ENCODE measurements around the gene OR1M1.
A peak's percentile ranks its signal among the peaks of the same experiment; 100 is the strongest.

The OR1M1 gene

DNA sequence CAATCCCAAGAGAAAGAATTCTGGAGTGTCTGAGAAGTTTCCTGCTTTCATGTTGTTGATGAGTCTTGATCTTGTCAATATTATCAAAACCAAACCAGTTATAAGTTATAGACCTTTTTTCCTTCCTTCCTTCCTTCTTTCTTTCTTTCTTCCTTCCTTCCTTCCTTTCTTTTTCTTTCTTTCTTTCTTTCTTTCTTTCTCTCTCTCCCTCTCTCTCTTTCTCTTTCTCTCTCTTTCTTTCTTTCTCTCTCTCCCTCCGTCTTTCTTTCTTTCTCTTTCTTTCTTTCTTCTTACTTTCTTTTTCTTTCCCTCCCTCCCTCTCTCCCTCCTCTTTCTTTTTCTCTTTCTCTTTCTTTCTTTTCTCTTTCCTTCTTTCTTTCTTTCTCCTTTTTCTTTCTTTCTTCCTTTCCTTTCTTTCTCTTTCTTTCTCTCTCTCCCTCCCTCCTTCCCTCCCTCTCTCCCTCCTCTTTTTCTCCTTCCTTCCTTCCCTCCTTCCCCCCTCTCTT lies 40.1 kb downstream of the OR1M1 start, which contains the start of gene OR7G3:
Gene OR7G3 (minus strand): TSS at position 51 of the 506 bp plus-strand sequence. CDS start 0 bp downstream, at position 51.
- H3K4me3 ChIP-seq (ENCODE audit: low read length) = no peak within 1 kb of the TSS
- DNase-seq (ENCODE audit: low read depth) = no peak
- TF ChIP-seq, protein P1, sequence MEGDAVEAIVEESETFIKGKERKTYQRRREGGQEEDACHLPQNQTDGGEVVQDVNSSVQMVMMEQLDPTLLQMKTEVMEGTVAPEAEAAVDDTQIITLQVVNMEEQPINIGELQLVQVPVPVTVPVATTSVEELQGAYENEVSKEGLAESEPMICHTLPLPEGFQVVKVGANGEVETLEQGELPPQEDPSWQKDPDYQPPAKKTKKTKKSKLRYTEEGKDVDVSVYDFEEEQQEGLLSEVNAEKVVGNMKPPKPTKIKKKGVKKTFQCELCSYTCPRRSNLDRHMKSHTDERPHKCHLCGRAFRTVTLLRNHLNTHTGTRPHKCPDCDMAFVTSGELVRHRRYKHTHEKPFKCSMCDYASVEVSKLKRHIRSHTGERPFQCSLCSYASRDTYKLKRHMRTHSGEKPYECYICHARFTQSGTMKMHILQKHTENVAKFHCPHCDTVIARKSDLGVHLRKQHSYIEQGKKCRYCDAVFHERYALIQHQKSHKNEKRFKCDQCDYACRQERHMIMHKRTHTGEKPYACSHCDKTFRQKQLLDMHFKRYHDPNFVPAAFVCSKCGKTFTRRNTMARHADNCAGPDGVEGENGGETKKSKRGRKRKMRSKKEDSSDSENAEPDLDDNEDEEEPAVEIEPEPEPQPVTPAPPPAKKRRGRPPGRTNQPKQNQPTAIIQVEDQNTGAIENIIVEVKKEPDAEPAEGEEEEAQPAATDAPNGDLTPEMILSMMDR (conservative IDR thresholded peaks at IDR 0.05; ENCODE audit: low read length) = no peak

DNA sequence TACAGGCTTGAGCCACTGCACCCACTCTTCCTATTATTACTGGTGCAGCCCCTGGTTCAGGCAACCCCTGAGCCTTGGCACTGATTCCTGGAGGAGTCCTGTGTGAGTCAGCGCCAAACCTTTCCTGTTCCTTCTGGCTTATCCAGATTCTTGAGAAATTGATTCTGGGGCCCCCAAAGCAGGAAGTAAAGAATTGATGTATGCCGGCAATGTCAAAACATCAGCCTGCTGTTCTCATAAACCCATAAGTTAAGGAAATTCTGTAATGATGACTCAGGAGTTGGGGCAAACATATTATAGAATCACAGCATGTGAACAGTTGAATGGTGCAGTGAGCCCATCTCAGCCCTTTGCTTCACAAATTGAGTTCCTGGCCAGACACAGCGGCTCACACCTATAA lies 41.3 kb downstream of the OR1M1 start:
- H3K4me3 ChIP-seq (ENCODE audit: low read length) = no peak overlapping the region
- TF ChIP-seq, protein P1 (conservative IDR thresholded peaks at IDR 0.05; ENCODE audit: low read length) = no peak
- DNase-seq (ENCODE audit: low read depth) = no peak

DNA sequence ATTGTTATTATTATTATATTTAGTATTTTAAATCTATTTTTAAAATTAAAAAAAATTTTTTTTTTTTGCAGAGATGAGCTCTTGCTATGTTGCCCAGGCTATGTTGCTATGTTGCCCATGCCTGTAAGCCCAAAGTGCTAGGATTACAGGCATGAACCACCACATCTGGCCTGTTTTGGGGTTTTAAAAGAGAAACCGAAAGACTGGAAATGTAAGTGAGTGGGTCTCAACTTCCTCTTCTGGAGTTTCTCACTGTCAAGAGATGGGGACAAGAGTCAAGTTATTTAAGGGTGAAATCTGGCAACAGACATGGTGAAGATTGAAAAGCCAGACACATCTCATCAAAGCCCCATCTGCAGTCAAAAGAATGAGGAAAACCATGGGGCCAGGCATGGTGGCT lies 44.1 kb downstream of the OR1M1 start:
- DNase-seq (ENCODE audit: low read depth) = no peak
- TF ChIP-seq, protein P1 (conservative IDR thresholded peaks at IDR 0.05; ENCODE audit: low read length) = no peak
- no peak overlapping the region for H3K4me3 ChIP-seq (ENCODE audit: low read length)

DNA sequence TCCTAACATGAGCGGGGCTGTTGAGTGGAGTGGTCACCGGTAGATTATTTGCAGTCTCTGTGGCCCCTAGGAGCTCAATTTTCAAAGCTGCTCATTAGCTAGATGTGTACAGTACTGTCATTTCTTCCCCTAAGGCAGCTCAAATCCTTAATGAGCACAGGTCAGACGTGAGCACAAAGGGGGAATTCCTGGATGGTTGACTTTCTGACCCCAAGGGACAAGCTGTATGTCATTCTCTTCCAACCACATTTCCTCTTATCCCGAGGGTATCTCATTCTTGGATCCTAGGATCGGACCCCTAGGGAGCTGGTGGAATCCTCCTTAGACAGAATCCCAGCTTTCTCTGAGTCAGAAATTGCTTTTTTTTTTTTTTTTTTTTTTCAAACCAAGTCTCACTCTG lies 45.6 kb downstream of the OR1M1 start:
- TF ChIP-seq, protein P1 (conservative IDR thresholded peaks at IDR 0.05; ENCODE audit: low read length) = no peak
- no peak overlapping the region for H3K4me3 ChIP-seq (ENCODE audit: low read length)
- DNase-seq (ENCODE audit: low read depth) = no peak

DNA sequence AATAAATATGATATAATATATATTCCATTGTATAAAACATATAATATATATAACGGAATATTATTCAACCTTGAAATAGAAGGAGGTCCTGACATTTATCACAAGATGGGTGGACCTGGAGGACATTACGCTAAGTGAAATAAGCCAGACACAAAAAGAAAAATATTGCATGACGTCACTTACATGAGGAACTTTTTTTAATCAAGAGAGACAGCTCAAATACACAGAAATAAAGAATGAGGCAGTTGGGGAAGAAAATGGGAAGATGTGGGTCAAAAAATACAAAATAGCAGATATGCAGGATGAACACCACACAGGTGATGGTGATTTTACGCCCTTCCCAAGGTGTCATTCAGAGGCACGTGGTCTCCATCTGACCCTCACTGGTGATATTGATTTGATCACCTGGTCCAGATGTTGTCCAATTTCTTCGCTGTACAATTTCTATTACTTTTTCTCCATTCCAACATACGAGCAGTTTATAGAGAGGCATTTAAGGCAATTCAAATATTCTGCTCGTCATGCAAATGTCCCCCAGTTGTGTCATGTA lies 52.8 kb downstream of the OR1M1 start:
- TF ChIP-seq, protein P1 (conservative IDR thresholded peaks at IDR 0.05; ENCODE audit: low read length) = no peak
- peak overlapping the region; percentile 94 for H3K4me3 ChIP-seq (ENCODE audit: low read length)
- DNase-seq (ENCODE audit: low read depth) = no peak

DNA sequence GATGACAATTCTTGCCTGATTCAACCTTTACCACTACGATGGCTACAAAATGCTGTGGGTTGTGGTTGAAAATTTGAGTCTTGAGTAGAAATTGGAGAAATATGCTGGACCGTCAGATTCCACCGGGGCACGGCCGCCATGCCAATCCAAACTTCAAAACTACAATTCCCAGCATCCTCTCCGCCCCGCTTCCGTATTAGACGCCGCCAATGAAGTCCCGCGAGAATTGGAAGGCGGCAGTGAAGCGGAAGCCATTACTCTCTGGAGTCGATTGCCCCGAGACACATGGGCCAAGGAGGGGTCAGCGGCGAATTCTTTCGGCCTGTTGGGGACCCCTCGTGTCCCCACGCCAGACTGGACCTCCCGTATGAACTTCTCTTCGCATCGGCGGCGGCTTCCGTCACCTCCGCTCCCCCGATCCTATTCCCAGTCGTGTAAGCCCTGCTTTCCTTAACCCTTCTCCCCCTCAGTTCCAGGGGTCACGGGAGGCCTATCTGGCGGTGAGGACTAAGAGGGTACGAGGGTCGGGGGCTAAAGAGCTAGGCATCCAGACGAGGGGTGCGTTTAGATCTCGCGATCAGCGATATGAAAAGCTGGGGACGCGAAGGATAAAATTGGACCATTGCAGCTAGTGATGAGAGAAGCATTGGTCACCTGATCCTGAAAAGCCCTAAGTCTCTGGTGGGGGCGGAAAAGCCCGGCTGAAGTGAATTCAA lies 53.5 kb downstream of the OR1M1 start, which contains the start of gene ZNF317:
Gene ZNF317 (plus strand): TSS at position 239 of the 716 bp plus-strand sequence. CDS start 15,620 bp downstream, outside the sequence.
- peak within 1 kb of the TSS; percentile 94 for H3K4me3 ChIP-seq (ENCODE audit: low read length)
- TF ChIP-seq, protein P1 (conservative IDR thresholded peaks at IDR 0.05; ENCODE audit: low read length) = no peak
- peak; percentile 91 for DNase-seq (ENCODE audit: low read depth)

DNA sequence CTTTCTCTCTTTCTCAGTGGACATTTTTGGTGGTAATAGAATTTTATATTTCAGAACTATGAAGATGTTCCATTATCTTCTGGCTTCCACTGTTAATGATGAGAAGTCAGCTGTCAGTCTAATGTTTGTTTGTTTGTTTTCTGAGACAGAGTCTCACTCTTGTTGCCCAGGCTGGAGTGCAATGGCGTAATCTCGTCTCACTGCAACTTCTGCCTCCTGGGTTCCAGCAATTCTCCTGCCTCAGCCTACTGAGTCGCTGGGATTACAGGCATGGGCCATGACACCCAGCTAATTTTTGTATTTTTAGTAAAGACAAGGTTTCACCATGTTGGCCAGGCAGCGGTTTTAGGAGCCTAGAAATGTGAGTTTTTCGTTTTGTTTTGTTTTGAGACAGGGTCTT lies 58.1 kb downstream of the OR1M1 start:
- peak; percentile 1 for DNase-seq (ENCODE audit: low read depth)
- TF ChIP-seq, protein P1 (conservative IDR thresholded peaks at IDR 0.05; ENCODE audit: low read length) = no peak
- H3K4me3 ChIP-seq (ENCODE audit: low read length) = no peak overlapping the region
